Glutamatergic neuron (in vitro differentiated cells): ENCODE data around the gene RAB3D. TPM values are rescaled to one million over a fixed set of nuclear protein-coding genes. Genes with fewer than 3 reads are reported as not detected.
"Not testable (repeated sequence)": the region's sequence is repeated elsewhere in the genome, so short reads cannot be mapped to it uniquely, and the experiment has no call there.

ENCODE experiments used
- DNase-seq: peaks from one replicate; pipeline ENCODE4 v3.0.0; 2022
- H3K27ac Mint-ChIP-seq: one replicate; pipeline ENCODE4 v1.8.0; 2020; ENCODE audit warnings: mild to moderate bottlenecking, mixed read lengths, inconsistent platforms; ENCODE audit not compliant: unreplicated experiment
- H3K27me3 Mint-ChIP-seq: one replicate; pipeline ENCODE4 v1.8.0; 2020; ENCODE audit warnings: mild to moderate bottlenecking, moderate library complexity, mixed read lengths, inconsistent platforms; ENCODE audit not compliant: unreplicated experiment
- H3K36me3 Mint-ChIP-seq: one replicate; pipeline ENCODE4 v1.8.0; 2020; ENCODE audit warnings: mild to moderate bottlenecking, mixed read lengths, inconsistent platforms; ENCODE audit not compliant: unreplicated experiment
- H3K4me1 Mint-ChIP-seq: one replicate; pipeline ENCODE4 v1.8.0; 2020; ENCODE audit warnings: mild to moderate bottlenecking, low read depth, mixed read lengths, inconsistent platforms; ENCODE audit not compliant: unreplicated experiment
- H3K4me3 Mint-ChIP-seq: one replicate; pipeline ENCODE4 v1.8.0; 2020; ENCODE audit warnings: mild to moderate bottlenecking, mixed read lengths, inconsistent platforms; ENCODE audit not compliant: unreplicated experiment
- H3K9me3 Mint-ChIP-seq: one replicate; pipeline ENCODE4 v1.8.0; 2020; ENCODE audit warnings: mild to moderate bottlenecking, moderate library complexity, mixed read lengths, inconsistent platforms; ENCODE audit not compliant: unreplicated experiment
- total RNA-seq: library from RNA; stranded (reverse); fragmentation: NEBNext Ultra II Directional; extraction: Animal tissue kit (Norgen Biotek cat#: 25700); gene quantifications from one replicate; pipeline ENCODE4 v1.2.1, GENCODE V29; 2021; ENCODE audit not compliant: unreplicated experiment
- TF ChIP-seq, protein P1 (sequence below): fragments of 200-600 bp; sonication (generic); IDR thresholded peaks from one replicate; pipeline ENCODE4 v1.5.0; 2021; ENCODE audit not compliant: partially characterized antibody, unreplicated experiment

The RAB3D gene
- total RNA-seq, 1 donor from 2014 or later = 130 TPM

GRCh38 chr19:11323601-11324078, 15.8 kb downstream of the RAB3D start:
- H3K27ac Mint-ChIP-seq = no peak overlapping the region
- peaks cover 5% of the 10 kb centered on the region for H3K9me3 Mint-ChIP-seq
- TF ChIP-seq, protein P1, sequence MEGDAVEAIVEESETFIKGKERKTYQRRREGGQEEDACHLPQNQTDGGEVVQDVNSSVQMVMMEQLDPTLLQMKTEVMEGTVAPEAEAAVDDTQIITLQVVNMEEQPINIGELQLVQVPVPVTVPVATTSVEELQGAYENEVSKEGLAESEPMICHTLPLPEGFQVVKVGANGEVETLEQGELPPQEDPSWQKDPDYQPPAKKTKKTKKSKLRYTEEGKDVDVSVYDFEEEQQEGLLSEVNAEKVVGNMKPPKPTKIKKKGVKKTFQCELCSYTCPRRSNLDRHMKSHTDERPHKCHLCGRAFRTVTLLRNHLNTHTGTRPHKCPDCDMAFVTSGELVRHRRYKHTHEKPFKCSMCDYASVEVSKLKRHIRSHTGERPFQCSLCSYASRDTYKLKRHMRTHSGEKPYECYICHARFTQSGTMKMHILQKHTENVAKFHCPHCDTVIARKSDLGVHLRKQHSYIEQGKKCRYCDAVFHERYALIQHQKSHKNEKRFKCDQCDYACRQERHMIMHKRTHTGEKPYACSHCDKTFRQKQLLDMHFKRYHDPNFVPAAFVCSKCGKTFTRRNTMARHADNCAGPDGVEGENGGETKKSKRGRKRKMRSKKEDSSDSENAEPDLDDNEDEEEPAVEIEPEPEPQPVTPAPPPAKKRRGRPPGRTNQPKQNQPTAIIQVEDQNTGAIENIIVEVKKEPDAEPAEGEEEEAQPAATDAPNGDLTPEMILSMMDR = no peak
- DNase-seq = no peak
- no peak overlapping the region for H3K4me3 Mint-ChIP-seq
- peaks cover 9% of the 10 kb centered on the region for H3K4me1 Mint-ChIP-seq
- no peaks in the 10 kb centered on the region for H3K36me3 Mint-ChIP-seq
- peaks cover 7% of the 10 kb centered on the region for H3K27me3 Mint-ChIP-seq

- Mint-ChIP-seq H3K9me3 (peaks cover 5% of the 10 kb centered on the region), H3K4me1 (peaks cover 9% of the 10 kb centered on the region), H3K27me3 (peaks cover 7% of the 10 kb centered on the region), H3K36me3 (no peaks in the 10 kb centered on the region), H3K27ac (no peak overlapping the region), H3K4me3 (no peak overlapping the region)
- no peak for DNase-seq
- TF ChIP-seq, protein P1 = no peak
These were observed 17.0 kb downstream of the RAB3D start for GRCh38 chr19:11322269-11323024.

DNA sequence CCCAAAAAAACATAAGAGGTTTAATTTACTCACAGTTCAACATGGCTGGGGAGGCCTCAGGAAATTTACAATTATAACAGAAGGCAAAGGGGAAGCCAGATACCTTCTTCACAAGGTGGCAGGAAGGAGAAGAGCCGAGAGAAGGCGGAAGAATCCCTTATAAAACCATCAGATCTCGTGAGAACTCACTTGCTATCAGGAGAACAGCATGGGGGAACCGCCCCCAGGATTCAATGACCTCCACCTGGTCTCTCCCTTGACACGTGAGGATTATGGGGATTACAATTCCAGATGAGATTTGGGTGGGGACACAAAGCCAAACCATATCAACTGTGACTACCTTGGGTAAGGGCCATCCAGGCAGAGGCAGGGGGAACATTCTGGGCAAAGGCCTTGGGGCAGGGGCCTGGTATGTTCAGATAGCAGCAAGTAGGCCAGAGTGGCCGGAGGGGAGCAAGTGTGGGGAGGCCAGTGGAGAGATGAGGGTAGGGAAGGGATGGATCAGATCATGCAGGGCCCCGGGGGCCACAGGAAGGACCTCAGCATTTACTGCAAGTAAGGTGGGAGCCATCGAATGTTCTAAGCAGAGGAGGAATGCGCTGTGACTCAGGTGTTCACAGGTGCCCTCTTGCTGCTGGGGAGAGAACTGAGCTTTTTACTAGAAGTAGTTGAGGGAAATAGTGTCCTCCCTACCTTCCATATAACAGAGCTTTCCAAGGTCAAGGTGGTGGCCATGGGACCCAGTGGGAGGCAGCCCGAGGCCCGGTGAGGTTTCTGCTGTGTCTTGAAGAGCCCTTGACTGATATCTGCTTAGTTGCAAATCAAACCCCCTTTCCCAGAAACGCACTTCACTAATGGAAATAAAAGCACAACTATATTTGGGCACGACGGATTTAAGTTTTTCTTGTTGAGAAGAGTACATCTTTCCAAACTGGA, 18.0 kb downstream of the RAB3D start:
- Mint-ChIP-seq H3K27me3 (peaks cover 7% of the 10 kb centered on the region), H3K36me3 (no peaks in the 10 kb centered on the region), H3K4me1 (peaks cover 9% of the 10 kb centered on the region), H3K9me3 (peaks cover 3% of the 10 kb centered on the region), H3K27ac (no peak overlapping the region), H3K4me3 (no peak overlapping the region)
- DNase-seq = no peak
- TF ChIP-seq, protein P1 = no peak

- not testable (repeated sequence) for H3K9me3 Mint-ChIP-seq, H3K27ac Mint-ChIP-seq, DNase-seq, H3K4me1 Mint-ChIP-seq, H3K4me3 Mint-ChIP-seq, H3K27me3 Mint-ChIP-seq, H3K36me3 Mint-ChIP-seq
These were observed 19.0 kb downstream of the RAB3D start for GRCh38 chr19:11320278-11320995.

- Mint-ChIP-seq H3K27me3 (peaks cover 3% of the 10 kb centered on the region), H3K36me3 (no peaks in the 10 kb centered on the region), H3K4me3 (no peak overlapping the region), H3K4me1 (peaks cover 1% of the 10 kb centered on the region), H3K27ac (no peak overlapping the region), H3K9me3 (peaks cover 2% of the 10 kb centered on the region)
- TF ChIP-seq, protein P1 = no peak
- DNase-seq = no peak
These were observed 33.1 kb downstream of the RAB3D start for GRCh38 chr19:11306337-11306736.
